GM23338 (cell line): Measurements from ENCODE around the gene OST4. TPM values are rescaled to one million over a fixed set of nuclear protein-coding genes. Genes with fewer than 3 reads are reported as not detected.

Source experiments
- ATAC-seq: fragments of 200-7000 bp; cut with Tn5 transposase; 3 replicates; pipeline ENCODE4 v1.9.1; 2020
- DNase-seq: peaks from one replicate; pipeline ENCODE4 v3.0.0-alpha.2; 2015; ENCODE audit warnings: low spot score
- H2AFZ ChIP-seq: fragments of 200-600 bp; sonication (generic); 2 replicates; pipeline ENCODE4 v1.8.0; 2016; ENCODE audit warnings: antibody characterized with exemption, mild to moderate bottlenecking, moderate library complexity
- H3F3A ChIP-seq: fragments of 200-600 bp; sonication (generic); replicated peaks from 2 replicates; pipeline ENCODE4 v1.8.0; 2017; ENCODE audit warnings: antibody characterized with exemption, mixed run types, low read depth
- H3K27ac ChIP-seq: fragments of 200-600 bp; sonication (generic); 2 replicates; pipeline ENCODE4 v1.6.1; 2016; ENCODE audit warnings: low read depth
- H3K27me3 ChIP-seq: fragments of 200-600 bp; sonication (generic); 2 replicates; pipeline ENCODE4 v1.8.0; 2016; ENCODE audit warnings: mild to moderate bottlenecking, mixed run types, moderate library complexity; ENCODE audit not compliant: insufficient read depth
- H3K36me3 ChIP-seq: fragments of 200-600 bp; sonication (generic); 2 replicates; pipeline ENCODE4 v1.8.0; 2016; ENCODE audit warnings: mild to moderate bottlenecking; ENCODE audit not compliant: insufficient read depth
- H3K4me1 ChIP-seq: fragments of 200-600 bp; sonication (generic); 2 replicates; pipeline ENCODE4 v1.8.0; 2016; ENCODE audit warnings: mild to moderate bottlenecking, moderate library complexity; ENCODE audit not compliant: insufficient read depth
- H3K4me2 ChIP-seq: fragments of 200-600 bp; sonication (generic); 2 replicates; pipeline ENCODE4 v1.7.1; 2017; ENCODE audit warnings: mixed run types
- H3K4me3 ChIP-seq: fragments of 200-600 bp; sonication (generic); 2 replicates; pipeline ENCODE4 v1.6.1; 2016; ENCODE audit warnings: mixed run types
- H3K79me2 ChIP-seq: fragments of 200-600 bp; sonication (generic); replicated peaks from 2 replicates; pipeline ENCODE4 v1.8.0; 2017; ENCODE audit warnings: mild to moderate bottlenecking; ENCODE audit not compliant: insufficient read depth
- H3K9me2 ChIP-seq: fragments of 200-600 bp; sonication (generic); 2 replicates; pipeline ENCODE4 v1.8.0; 2017; ENCODE audit not compliant: insufficient read depth
- H4K20me1 ChIP-seq: fragments of 200-600 bp; sonication (generic); replicated peaks from 2 replicates; pipeline ENCODE4 v1.8.0; 2017; ENCODE audit warnings: mild to moderate bottlenecking; ENCODE audit not compliant: insufficient read depth
- H3K27ac Mint-ChIP-seq: 2 replicates; pipeline ENCODE4 v1.8.0; 2020; ENCODE audit warnings: inconsistent platforms, mild to moderate bottlenecking, moderate library complexity, mixed read lengths
- H3K27me3 Mint-ChIP-seq: 3 replicates; pipeline ENCODE4 v1.8.0; 2022; ENCODE audit warnings: low read depth, mild to moderate bottlenecking, moderate library complexity, mixed read lengths, inconsistent platforms; ENCODE audit not compliant: insufficient read depth, poor library complexity
- H3K36me3 Mint-ChIP-seq: 3 replicates; pipeline ENCODE4 v1.8.0; 2021; ENCODE audit warnings: low read depth, mild to moderate bottlenecking, inconsistent platforms, moderate library complexity, mixed read lengths
- H3K4me1 Mint-ChIP-seq: 3 replicates; pipeline ENCODE4 v1.8.0; 2020; ENCODE audit warnings: mild to moderate bottlenecking, inconsistent platforms, mixed read lengths
- H3K4me3 Mint-ChIP-seq: 3 replicates; pipeline ENCODE4 v1.8.0; 2021; ENCODE audit warnings: moderate library complexity, mild to moderate bottlenecking, inconsistent platforms, mixed read lengths
- H3K9me3 Mint-ChIP-seq: 3 replicates; pipeline ENCODE4 v1.8.0; 2020; ENCODE audit warnings: moderate library complexity, mild to moderate bottlenecking, inconsistent platforms, mixed read lengths
- CREB1 ChIP-seq: fragments of 250-450 bp; sonication (Bioruptor Pico); IDR thresholded peaks from 2 replicates; pipeline ENCODE4 v1.5.0; 2020; ENCODE audit warnings: low read depth, mild to moderate bottlenecking, moderate library complexity
- CTCF ChIP-seq, 2 experiments: fragments of 200-600 bp in 1 of 2; sonication (generic) in 1 of 2; conservative IDR thresholded peaks; 2 replicates each; pipeline versions ENCODE4 v1.5.1 to v1.6.1; 2016 to 2017; ENCODE audit warnings: antibody characterized with exemption in 2 of 2, low read depth in 2 of 2, mild to moderate bottlenecking in 2 of 2, moderate library complexity in 1 of 2
- EZH2 ChIP-seq: fragments of 200-600 bp; sonication (generic); IDR thresholded peaks from one replicate; pipeline ENCODE4 v1.8.0; 2017; ENCODE audit warnings: antibody characterized with exemption, mild to moderate bottlenecking, low read depth; ENCODE audit not compliant: unreplicated experiment
- EZH2phosphoT487 ChIP-seq: fragments of 200-600 bp; sonication (generic); IDR thresholded peaks from one replicate; pipeline ENCODE4 v1.8.1; 2018; ENCODE audit warnings: antibody characterized with exemption; ENCODE audit not compliant: unreplicated experiment
- JUNB ChIP-seq: IDR thresholded peaks from one replicate; pipeline ENCODE4 v1.6.1; 2016; ENCODE audit warnings: antibody characterized with exemption; ENCODE audit not compliant: unreplicated experiment
- NANOG ChIP-seq: IDR thresholded peaks from 2 replicates; pipeline ENCODE4 v1.6.1; 2016; ENCODE audit warnings: antibody characterized with exemption, borderline replicate concordance
- POLR2AphosphoS5 ChIP-seq: IDR thresholded peaks from 2 replicates; pipeline ENCODE4 v1.6.1; 2016; ENCODE audit warnings: antibody characterized with exemption, low read depth
- STAT1 ChIP-seq: IDR thresholded peaks from one replicate; pipeline ENCODE4 v1.6.1; 2016; ENCODE audit warnings: antibody characterized with exemption; ENCODE audit not compliant: unreplicated experiment
- ZNF114 ChIP-seq: fragments of 250-450 bp; sonication (Bioruptor Pico); IDR thresholded peaks from 2 replicates; pipeline ENCODE4 v1.5.0; 2020; ENCODE audit warnings: mild to moderate bottlenecking, moderate library complexity
- ZNF331 ChIP-seq: fragments of 250-450 bp; sonication (Bioruptor Pico); IDR thresholded peaks from 2 replicates; pipeline ENCODE4 v1.5.0; 2020; ENCODE audit warnings: low read depth, mild to moderate bottlenecking, moderate library complexity
- ZNF462 ChIP-seq: fragments of 250-450 bp; sonication (Bioruptor Pico); IDR thresholded peaks from 2 replicates; pipeline ENCODE4 v1.5.0; 2020; ENCODE audit warnings: mild to moderate bottlenecking, moderate library complexity
- polyA plus RNA-seq: library from polyadenylated mRNA; unstranded; fragments of >200 nt; fragmentation: Nextera tagmentation; extraction: Ambion mirVana; gene quantifications from 2 replicates; pipeline ENCODE4 v1.2.1, GENCODE V29; 2016
- total RNA-seq: library from RNA; depleted of rRNA; stranded (reverse); fragments of >200 nt; shearing (Covaris generic); gene quantifications from 2 replicates; pipeline ENCODE4 v1.2.3, GENCODE V29; 2014

Gene OST4
- total and polyA plus RNA-seq, 2 experiments from 2014 or later, result 226 to 568 TPM

GRCh38 chr2:27089111-27089954 is 17.9 kb upstream of the OST4 start:
- Mint-ChIP-seq H3K4me3 (no peak overlapping the region), H3K27me3 (peaks cover 21% of the 10 kb centered on the region), H3K4me1 (peaks cover 16% of the 10 kb centered on the region), H3K9me3 (no peaks in the 10 kb centered on the region), H3K36me3 (no peaks in the 10 kb centered on the region), H3K27ac (no peak overlapping the region)
- peaks cover 16% of the 10 kb centered on the region for H3K27me3 ChIP-seq
- H3K4me2 ChIP-seq, result no peak overlapping the region
- H3K36me3 ChIP-seq, result no peaks in the 10 kb centered on the region
- no peaks in the 10 kb centered on the region; the same call in 1 of the 2 replicates for H4K20me1 ChIP-seq
- no peak for DNase-seq
- no peak overlapping the region for H3K4me3 ChIP-seq
- H3K27ac ChIP-seq, result no peak overlapping the region
- no peak for ATAC-seq
- H3K9me2 ChIP-seq, result no peaks in the 10 kb centered on the region
- TF ChIP-seq ZNF462, result no peak
- TF ChIP-seq EZH2phosphoT487, result no peak
- TF ChIP-seq ZNF114, result no peak
- TF ChIP-seq ZNF331 (CRISPR knock-in tag), result no peak
- H3K4me1 ChIP-seq, result peaks cover 10% of the 10 kb centered on the region
- no peaks in the 10 kb centered on the region for H3K79me2 ChIP-seq
- H3F3A ChIP-seq, result peaks cover 8% of the 10 kb centered on the region; the same call in 1 of the 2 replicates
- H2AFZ ChIP-seq, result no peak overlapping the region

GRCh38 chr2:27088634-27089033 is 17.2 kb upstream of the OST4 start:
- H2AFZ ChIP-seq, result no peak overlapping the region
- no peaks in the 10 kb centered on the region; the same call in 1 of the 2 replicates for H4K20me1 ChIP-seq
- H3K9me2 ChIP-seq, result no peaks in the 10 kb centered on the region
- no peak overlapping the region for H3K27ac Mint-ChIP-seq
- DNase-seq (no peak), ATAC-seq (no peak)
- no peaks in the 10 kb centered on the region; the same call in 2 of the 3 replicates for H3K9me3 Mint-ChIP-seq
- H3K27me3 ChIP-seq, result peaks cover 16% of the 10 kb centered on the region
- no peaks in the 10 kb centered on the region for H3K36me3 Mint-ChIP-seq
- peaks cover 10% of the 10 kb centered on the region for H3K4me1 ChIP-seq
- H3K79me2 ChIP-seq, result no peaks in the 10 kb centered on the region
- H3K4me3 ChIP-seq, result no peak overlapping the region
- no peak overlapping the region for H3K4me2 ChIP-seq
- no peaks in the 10 kb centered on the region for H3K36me3 ChIP-seq
- no peak overlapping the region for H3K4me3 Mint-ChIP-seq
- peaks cover 25% of the 10 kb centered on the region for H3K27me3 Mint-ChIP-seq
- no peak overlapping the region for H3K27ac ChIP-seq
- H3F3A ChIP-seq, result peaks cover 8% of the 10 kb centered on the region; the same call in 1 of the 2 replicates
- H3K4me1 Mint-ChIP-seq, result peaks cover 22% of the 10 kb centered on the region
- no peak for TF ChIP-seq JUNB
- TF ChIP-seq CREB1 (CRISPR knock-in tag), result no peak
- TF ChIP-seq STAT1, result no peak
- no peak for TF ChIP-seq POLR2AphosphoS5
- no peak for TF ChIP-seq EZH2
- no peak for TF ChIP-seq CTCF (conservative IDR thresholded peaks at IDR 0.05; ENCODE audit: low read depth in 2 of 2)
- TF ChIP-seq NANOG, result no peak
